ENCODE results near the gene POLD2.
"Not testable (repeated sequence)": the region's sequence is repeated elsewhere in the genome, so short reads cannot be mapped to it uniquely, and the experiment has no call there.

The POLD2 gene

GRCh38 chr7:44123190-44124003, at the start of gene POLD2:
POLD2 (minus strand) TSS chr7:44123548; CDS start chr7:44122053, 1,495 bp downstream.
- DNase-seq, result peak; percentile 98 to 99

- no peak for DNase-seq
Measured at GRCh38 chr7:44172803-44173424, 49.6 kb upstream of the POLD2 start.

- no peak for DNase-seq
Measured at GRCh38 chr7:44172352-44172751, 49.0 kb upstream of the POLD2 start.

- DNase-seq, result not testable (repeated sequence)
Measured at GRCh38 chr7:44171901-44172300, 48.6 kb upstream of the POLD2 start.

GRCh38 chr7:44167920-44168319, 44.6 kb upstream of the POLD2 start:
- DNase-seq, result peak; percentile 64 to 72

- no peak for DNase-seq
Measured at GRCh38 chr7:44163591-44163990, 40.2 kb upstream of the POLD2 start.

GRCh38 chr7:44162785-44163395, 39.5 kb upstream of the POLD2 start:
- DNase-seq, result no peak

- no peak for DNase-seq
Measured at GRCh38 chr7:44162179-44162578, 38.8 kb upstream of the POLD2 start.

GRCh38 chr7:44161371-44161770, 38.0 kb upstream of the POLD2 start:
- DNase-seq, result no peak

- DNase-seq, result no peak
Measured at GRCh38 chr7:44159824-44160630, 36.7 kb upstream of the POLD2 start.

GRCh38 chr7:44158873-44159631, 35.7 kb upstream of the POLD2 start:
- DNase-seq, result no peak

GRCh38 chr7:44158096-44158872, 34.9 kb upstream of the POLD2 start:
- no peak for DNase-seq

GRCh38 chr7:44157116-44158080, 34.0 kb upstream of the POLD2 start:
- DNase-seq, result no peak

GRCh38 chr7:44156453-44157010, 33.2 kb upstream of the POLD2 start:
- no peak for DNase-seq

- DNase-seq, result no peak
Measured at GRCh38 chr7:44155191-44156185, 32.1 kb upstream of the POLD2 start.

- no peak for DNase-seq
Measured at GRCh38 chr7:44154703-44155102, 31.4 kb upstream of the POLD2 start.

GRCh38 chr7:44153948-44154335, 30.6 kb upstream of the POLD2 start:
- no peak for DNase-seq

Measured in Kasumi-1 (cell line).